GM18511 (cell line): ENCODE results near the gene ZNRF1.
"Not testable (repeated sequence)": the region's sequence is repeated elsewhere in the genome, so short reads cannot be mapped to it uniquely, and the experiment has no call there.

Source experiments
- ATAC-seq: cut with Tn5 transposase; IDR thresholded peaks from one replicate; pipeline ENCODE4 v1.9.1; 2021; ENCODE audit warnings: mild to moderate bottlenecking, moderate library complexity; ENCODE audit not compliant: unreplicated experiment

Gene ZNRF1

DNA sequence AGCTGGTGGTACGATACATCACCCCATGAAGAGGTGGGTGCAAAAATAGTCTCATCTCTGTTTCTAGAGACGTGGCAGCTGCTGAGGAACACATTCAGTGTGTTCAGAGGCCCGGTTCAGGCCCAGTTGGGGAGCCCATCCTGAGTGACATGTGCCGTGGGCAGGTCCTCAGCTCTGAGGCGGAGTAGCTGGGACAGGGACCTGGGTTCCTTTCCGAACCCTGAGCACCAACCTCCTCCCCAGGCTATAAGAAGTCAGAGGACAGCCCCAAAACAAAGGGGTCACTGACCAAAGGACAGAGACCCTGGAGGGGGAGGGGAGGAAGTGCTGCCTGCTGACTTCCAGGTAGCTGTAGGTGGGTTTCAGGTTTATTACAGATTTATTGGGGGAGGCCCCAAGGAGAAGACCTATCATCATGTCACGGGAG lies 112.7 kb downstream of the ZNRF1 start:
- peak; percentile 6 for ATAC-seq

- ATAC-seq: no peak
These were observed 113.3 kb downstream of the ZNRF1 start for GRCh38 chr16:75111961-75112733.

GRCh38 chr16:75112734-75113491 lies 114.1 kb downstream of the ZNRF1 start:
- ATAC-seq: no peak

GRCh38 chr16:75113541-75114121 lies 114.8 kb downstream of the ZNRF1 start:
- no peak for ATAC-seq

GRCh38 chr16:75114179-75114945 lies 115.5 kb downstream of the ZNRF1 start:
- no peak for ATAC-seq

DNA sequence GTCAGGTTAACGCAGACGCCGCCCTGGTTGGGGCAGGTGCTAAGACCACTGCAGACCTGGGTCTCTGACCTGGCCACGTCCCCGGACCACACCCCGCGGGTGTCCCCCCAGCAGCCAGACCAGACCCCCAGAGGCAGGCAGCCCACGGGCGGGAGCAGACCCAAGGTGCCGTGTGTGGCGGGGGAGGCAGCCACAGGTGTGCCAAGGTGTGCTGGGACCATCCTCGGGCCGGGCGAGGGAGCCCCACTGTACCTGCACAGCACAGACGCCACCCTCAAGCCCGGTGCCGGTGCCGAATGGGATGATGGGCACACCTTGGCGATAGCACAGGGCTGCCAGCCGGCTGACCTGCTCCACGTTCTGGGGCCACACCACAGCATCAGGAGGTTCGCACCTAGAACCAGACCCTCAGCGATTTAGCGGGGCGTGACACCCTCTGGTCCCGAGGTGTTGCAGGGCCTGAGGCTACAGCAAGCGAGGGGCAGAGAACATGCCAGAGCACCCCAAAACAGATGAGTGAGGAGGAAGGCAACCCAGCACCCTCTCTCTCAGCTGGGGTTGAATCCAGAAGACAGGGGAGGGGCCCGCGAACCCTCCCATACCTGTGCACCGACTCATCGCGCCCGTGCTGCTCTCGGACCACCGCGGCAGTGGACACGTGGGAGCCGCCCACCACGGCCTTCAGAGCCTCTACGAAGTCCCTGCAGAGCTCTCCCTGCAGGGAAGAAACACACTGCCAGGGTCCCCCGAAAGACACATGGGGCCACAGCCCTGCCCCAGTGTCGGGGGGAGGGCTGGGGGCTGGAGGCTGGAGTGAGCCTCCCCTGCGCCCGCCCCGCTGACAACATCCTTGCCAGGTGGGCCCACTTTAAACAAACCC lies 116.4 kb downstream of the ZNRF1 start:
- ATAC-seq: no peak

DNA sequence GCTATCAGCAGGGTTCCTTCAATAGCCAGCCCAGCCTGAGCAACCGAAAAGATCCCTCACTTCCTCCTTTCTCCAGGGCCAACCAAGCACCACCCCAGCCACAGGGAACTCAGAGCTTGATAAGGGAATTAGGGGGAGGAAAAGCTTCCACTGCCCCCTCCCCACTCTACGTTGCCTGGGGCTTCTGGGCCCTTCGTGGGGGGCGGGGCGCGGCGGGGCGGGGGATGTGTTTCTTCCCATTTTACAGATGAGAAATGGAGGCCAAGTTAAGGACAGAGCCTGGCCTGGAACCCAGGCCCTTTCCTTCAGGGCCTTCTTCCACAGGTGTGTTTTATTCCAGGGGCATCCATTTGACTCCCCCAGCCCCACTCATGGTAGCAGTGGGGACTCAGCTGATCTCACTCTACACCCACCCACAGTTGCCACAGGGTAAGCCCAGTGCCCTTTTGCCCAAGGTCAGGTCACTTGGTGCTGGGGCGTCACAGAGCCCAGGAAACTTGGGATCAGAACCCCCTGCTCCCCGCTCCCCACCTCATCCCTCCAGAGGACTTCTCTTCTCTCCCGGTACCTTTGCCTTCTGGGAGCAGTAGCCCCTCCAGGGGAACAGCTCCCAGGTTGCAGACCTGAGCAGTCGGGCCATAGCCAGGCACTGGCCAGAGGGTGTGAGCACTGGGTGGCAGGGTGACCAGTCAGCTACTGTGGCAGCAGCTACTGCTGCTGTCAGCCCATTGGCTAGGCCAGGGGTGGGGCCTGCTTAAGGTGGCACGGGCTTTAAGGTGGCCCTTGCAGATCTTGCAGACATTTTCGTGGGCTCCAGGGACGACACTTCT lies 117.5 kb downstream of the ZNRF1 start, which contains the start of gene LDHD:
TSS of gene LDHD (minus strand) at position 700 of the 830 bp plus-strand sequence. CDS start at position 640, 60 bp downstream.
- no peak for ATAC-seq

DNA sequence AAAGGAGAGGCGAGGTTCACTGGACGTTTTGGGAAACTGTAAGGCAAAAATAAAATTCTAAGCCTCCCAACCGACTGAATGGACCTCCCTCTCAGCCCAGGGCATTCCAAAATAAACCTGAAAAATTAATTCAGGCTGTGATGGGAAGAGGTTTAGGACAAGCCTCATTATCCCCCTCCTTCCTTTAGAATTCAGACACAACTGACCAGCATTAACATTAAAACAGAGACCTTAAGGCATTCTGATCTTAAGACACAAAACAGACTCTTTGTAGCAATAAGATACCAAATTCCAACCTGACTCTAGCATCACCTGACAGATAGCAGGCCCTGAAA lies 118.1 kb downstream of the ZNRF1 start:
- ATAC-seq: no peak

DNA sequence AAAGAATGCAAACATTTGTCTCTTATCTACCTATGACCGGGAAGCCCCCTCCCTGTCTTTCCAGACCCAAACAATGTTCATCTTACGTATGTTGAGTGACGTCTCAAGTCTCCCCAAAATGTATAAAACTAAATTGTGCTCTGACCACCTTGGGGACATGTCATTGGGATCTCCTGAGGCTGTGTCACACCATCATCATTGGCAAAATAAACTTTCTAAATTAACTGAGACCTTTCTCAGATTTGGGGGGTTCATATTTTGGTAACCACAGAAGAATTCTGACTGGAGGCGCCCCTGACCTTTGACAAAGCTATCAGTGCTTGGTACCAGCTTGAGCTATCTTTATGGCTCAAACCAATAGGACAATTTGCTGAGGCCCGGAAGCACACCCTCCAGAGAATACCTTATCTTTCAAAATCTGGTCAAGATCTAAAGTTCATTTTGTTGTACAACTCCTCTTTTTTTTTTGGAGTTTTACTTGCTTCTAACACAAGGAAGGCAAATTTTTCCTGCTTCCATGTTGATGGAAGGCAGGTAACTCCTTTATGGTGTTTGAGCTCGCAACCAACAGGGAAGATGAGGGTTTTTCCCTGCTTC lies 120.2 kb downstream of the ZNRF1 start:
- no peak for ATAC-seq

- ATAC-seq: no peak
These were observed 121.4 kb downstream of the ZNRF1 start for GRCh38 chr16:75120253-75120652.

GRCh38 chr16:75121949-75122568 lies 123.2 kb downstream of the ZNRF1 start:
- ATAC-seq: no peak

GRCh38 chr16:75122609-75123008 lies 123.8 kb downstream of the ZNRF1 start:
- no peak for ATAC-seq

DNA sequence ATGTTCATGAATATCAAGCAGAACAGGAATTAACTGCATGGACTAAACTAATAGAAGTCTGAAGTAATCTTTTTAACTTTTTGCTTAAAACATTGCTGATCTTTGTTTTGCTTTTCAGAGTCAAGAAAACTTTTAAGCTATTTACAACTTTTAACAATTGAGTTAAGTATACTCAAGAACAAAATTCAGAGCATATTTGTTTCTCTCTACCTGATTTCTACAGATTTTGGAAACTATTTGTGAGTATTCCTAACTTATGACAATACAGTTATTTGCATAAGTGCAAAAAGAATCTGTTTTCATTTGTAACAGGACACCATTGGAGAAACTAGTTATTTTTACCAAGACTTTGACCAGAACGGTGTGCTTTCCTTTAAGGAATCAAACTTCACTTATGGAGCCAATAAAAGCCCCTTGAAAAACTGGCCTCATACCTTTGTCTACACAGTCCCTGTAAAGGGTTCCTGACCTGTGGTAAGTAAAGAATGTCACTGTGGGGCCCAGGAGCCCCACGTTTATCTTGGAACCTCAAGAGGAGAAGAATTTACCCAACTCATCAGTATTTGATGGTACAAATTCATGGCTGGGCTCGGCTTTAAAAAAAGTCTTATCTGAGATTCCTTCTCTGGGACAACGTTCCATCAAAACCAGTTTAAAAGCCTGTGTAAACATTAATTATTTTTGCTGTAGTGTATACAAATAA lies 129.0 kb downstream of the ZNRF1 start:
- ATAC-seq: no peak

DNA sequence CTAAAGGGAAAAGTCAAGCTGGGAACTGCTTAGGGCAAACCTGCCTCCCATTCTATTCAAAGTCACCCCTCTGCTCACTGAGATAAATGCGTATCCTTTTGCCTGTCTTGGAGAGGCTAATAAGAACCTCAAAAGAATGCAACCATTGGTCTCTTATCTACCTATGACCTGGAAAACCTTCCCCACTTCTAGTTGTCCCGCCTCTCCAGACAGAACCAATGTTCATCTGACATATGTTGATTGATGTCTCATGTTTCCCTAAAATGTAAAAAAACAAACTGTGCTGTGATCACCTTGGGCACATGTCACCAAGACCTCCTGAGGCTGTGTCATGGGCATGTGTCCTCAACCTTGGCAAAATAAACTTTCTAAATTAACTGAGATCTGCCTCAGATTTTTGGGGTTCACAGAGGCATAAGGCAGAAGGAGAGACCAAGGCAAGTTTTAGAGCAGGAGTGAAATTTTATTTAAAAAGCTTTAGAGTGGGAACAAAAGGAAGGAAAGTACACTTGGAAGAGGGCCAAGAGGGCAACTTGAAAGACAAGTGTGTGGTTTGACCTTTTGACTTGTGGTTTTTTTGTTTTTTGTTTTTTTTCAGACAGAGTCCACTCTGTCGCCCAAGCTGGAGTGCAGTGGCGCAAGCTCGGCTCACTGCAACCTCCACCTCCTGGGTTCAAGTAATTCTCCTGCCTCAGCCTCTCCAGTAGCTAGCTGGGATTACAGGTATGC lies 130.8 kb downstream of the ZNRF1 start:
- ATAC-seq: not testable (repeated sequence)

- ATAC-seq: no peak
These were observed 131.4 kb downstream of the ZNRF1 start for GRCh38 chr16:75130150-75130771.

DNA sequence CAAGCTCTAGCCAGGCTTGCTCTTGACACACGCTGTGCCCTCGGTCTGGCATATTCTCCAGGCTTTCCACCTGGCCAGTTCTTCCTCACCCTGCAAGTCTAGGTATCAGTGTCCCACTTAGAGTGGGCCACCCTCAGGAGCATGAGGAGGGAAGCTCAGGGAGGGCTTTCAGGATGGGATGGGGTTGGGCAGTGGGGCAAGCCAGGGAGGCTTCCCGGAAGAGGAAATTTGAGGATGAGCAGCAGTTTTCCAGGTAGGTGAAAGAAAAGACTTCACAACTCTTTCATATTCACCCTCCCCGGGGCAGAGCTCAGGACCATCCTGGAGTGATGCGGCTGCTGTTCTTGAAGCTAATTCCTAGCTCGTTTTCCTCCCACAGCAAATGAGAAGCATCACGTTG lies 132.3 kb downstream of the ZNRF1 start:
- ATAC-seq: no peak

GRCh38 chr16:75138233-75138632 lies 139.4 kb downstream of the ZNRF1 start:
- ATAC-seq: no peak
